Uterus (tissue), 4 donors: Measurements from ENCODE around the gene ALDH8A1. TPM values are rescaled to one million over a fixed set of nuclear protein-coding genes. Genes with fewer than 3 reads are reported as not detected.

Source experiments
- microRNA-seq: library from miRNA; unstranded; fragments of <30 nt; microRNA quantifications from one replicate; pipeline ENCODE4, GENCODE V29; 2016; ENCODE audit warnings: borderline microRNAs expressed, borderline replicate concordance
- total RNA-seq, 4 donors: library from RNA; depleted of rRNA in 3 of 4; stranded (reverse); fragments of >200 nt in 3 of 4; gene quantifications; one replicate each; pipeline versions ENCODE4 v1.1.0 to v1.2.4, GENCODE V29; 2014 to 2023
- donor health status: DM: yes; HTN: yes; CAD: no.

ALDH8A1 gene
- total RNA-seq, 4 donors from 2014 or later, result 0.55 to 1.4 TPM; not detected in 2

Small RNA genes within 50 kb of the gene (microRNA-seq; reads per million reads assigned to microRNA genes)
- not detected for gene MIR3662

Other genes starting within 250 kb of the ALDH8A1 start
- gene HBS1L, start 104.7 kb upstream of the ALDH8A1 start, total RNA-seq, result 100 to 1,000 TPM in 1 of 4 donors, 10 to 100 TPM in 3; 23.8 to 116 (median 69.2) TPM
- gene MYB, start 231.2 kb upstream of the ALDH8A1 start, total RNA-seq, result 1 to 10 TPM in 1 of 4 donors, under 1 TPM in 2, not detected in 1; 0.18 to 4.0 (median 0.59) TPM